ENCODE results near the gene GALNT3. TPM values are rescaled to one million over a fixed set of nuclear protein-coding genes. Genes with fewer than 3 reads are reported as not detected.

The GALNT3 gene
- total RNA-seq, 1 experiment from 2014 or later: 17.2 TPM

GRCh38 chr2:165697748-165698443 lies 96.2 kb downstream of the GALNT3 start:
- no peaks in the 10 kb centered on the region for H3K4me1 Mint-ChIP-seq (ENCODE audit: low read depth, unreplicated experiment)
- H3K27ac Mint-ChIP-seq (ENCODE audit: unreplicated experiment): no peak overlapping the region
- H3K27me3 ChIP-seq (replicated peaks; ENCODE audit: control insufficient read depth, insufficient read depth, low read length): no peaks in the 10 kb centered on the region
- no peaks in the 10 kb centered on the region for H3K36me3 Mint-ChIP-seq (ENCODE audit: insufficient read depth, unreplicated experiment)
- POLR2A ChIA-PET: no interaction called here
- H3K4me1 ChIP-seq: no peaks in the 10 kb centered on the region
- H3K9me3 Mint-ChIP-seq (ENCODE audit: unreplicated experiment): no peaks in the 10 kb centered on the region
- H3K9me3 ChIP-seq: no peaks in the 10 kb centered on the region
- DNase-seq: no peak
- CTCF ChIA-PET: no interaction called here
- no peak for TF ChIP-seq CTCF (IDR thresholded peaks at IDR 0.05; ENCODE audit: insufficient read depth in 1 of 2, low read depth in 1 of 2, low read length in 1 of 2, severe bottlenecking in 1 of 2, unreplicated experiment in 1 of 2)
- H3K36me3 ChIP-seq (ENCODE audit: control insufficient read depth, insufficient read depth, low read length): no peaks in the 10 kb centered on the region
- BruUV-seq (replicated peaks): no TSS peak
- peaks cover 3% of the 10 kb centered on the region for H3K27me3 Mint-ChIP-seq (ENCODE audit: insufficient read depth, unreplicated experiment)
- no peak overlapping the region for H3K4me3 ChIP-seq (ENCODE audit: low read depth, low read length)
- intact Hi-C loops (cut with micrococcal nuclease; ENCODE audit: unreplicated experiment): loop anchor here (1.0 to 5.0 kb wide), 4 partner anchors 35 to 297 kb away; no protein-coding TSS in a partner anchor
- no peak overlapping the region for H3K4me3 Mint-ChIP-seq (ENCODE audit: unreplicated experiment)

Other genes with a start within 250 kb of the GALNT3 start
- 13.5 and 14.2 TPM in 2 replicates for gene TTC21B, start 159.5 kb upstream of the GALNT3 start, total RNA-seq (2022)